H1 (cell line): ENCODE data around the gene SENP1.

Experiments
- CREB1 ChIP-seq: IDR thresholded peaks from 2 replicates; pipeline ENCODE4 v1.6.1; 2012; ENCODE audit warnings: inconsistent platforms
- CTCF ChIP-seq, 3 experiments: IDR thresholded peaks; 1 replicate in 2 of 3; 2 replicates in 1 of 3; pipeline versions ENCODE4 v1.5.1 to v1.6.1; 2011; ENCODE audit warnings: low read length in 3 of 3, mild to moderate bottlenecking in 3 of 3, inconsistent platforms in 2 of 3, low read depth in 1 of 3, moderate library complexity in 1 of 3; ENCODE audit not compliant: insufficient read depth in 1 of 3; ENCODE audit errors: control extremely low read depth in 1 of 3
- GABPA ChIP-seq: IDR thresholded peaks from 2 replicates; pipeline ENCODE4 v1.6.1; 2011; ENCODE audit warnings: mild to moderate bottlenecking, low read length, moderate library complexity, borderline replicate concordance; ENCODE audit not compliant: insufficient read depth

DNA sequence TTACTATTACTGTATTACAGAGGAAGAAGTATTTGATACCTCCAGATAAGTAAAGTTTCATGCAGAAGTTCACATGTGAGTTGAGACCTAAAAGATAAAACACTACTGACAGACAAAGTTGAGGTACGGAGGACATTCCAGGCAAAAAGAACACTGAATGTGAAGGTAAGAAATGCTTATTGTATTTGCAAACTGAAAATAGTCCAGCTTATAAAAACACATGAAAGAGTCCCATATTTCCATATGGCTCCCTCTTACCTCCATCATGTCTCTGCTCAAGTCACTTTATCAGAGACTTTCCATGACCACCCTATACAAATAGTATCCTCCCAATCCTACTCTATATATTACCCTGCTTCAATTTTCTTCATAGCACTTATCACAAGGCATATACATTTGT is 35.8 kb downstream of the SENP1 start:
- TF ChIP-seq CTCF (IDR thresholded peaks at IDR 0.05; ENCODE audit: control extremely low read depth in 1 of 3, insufficient read depth in 1 of 3, low read depth in 1 of 3, low read length in 3 of 3) (no peak), CREB1 (no peak), GABPA (no peak)
